IPS DF 6.9 (cell line): ENCODE data around the gene SOX18.

Experiments
- DNase-seq: peaks from one replicate; pipeline ENCODE4 v3.0.0-alpha.2; 2013; ENCODE audit warnings: low read depth, low spot score
- H3K27ac ChIP-seq: one replicate; pipeline ENCODE4 v1.5.1; 2013; ENCODE audit warnings: low read length, control low read depth
- H3K27me3 ChIP-seq: 2 replicates; pipeline ENCODE4 v1.6.1; 2013; ENCODE audit warnings: mild to moderate bottlenecking, low read length; ENCODE audit not compliant: control insufficient read depth, insufficient read depth
- H3K36me3 ChIP-seq: 2 replicates; pipeline ENCODE4 v1.6.1; 2013; ENCODE audit warnings: low read length; ENCODE audit not compliant: control insufficient read depth, insufficient read depth
- H3K4me1 ChIP-seq: 2 replicates; pipeline ENCODE4 v1.6.1; 2013; ENCODE audit warnings: low read length; ENCODE audit not compliant: control insufficient read depth, insufficient read depth
- H3K4me3 ChIP-seq: 2 replicates; pipeline ENCODE4 v1.5.1; 2013; ENCODE audit warnings: mild to moderate bottlenecking, low read length
- H3K9me3 ChIP-seq: 2 replicates; pipeline ENCODE4 v1.6.1; 2013; ENCODE audit warnings: low read length, inconsistent platforms; ENCODE audit not compliant: control insufficient read depth, insufficient read depth
- WGBS: extraction: QIAGEN DNeasy Blood & Tissue Kit; methylation state at CpG from one replicate; pipeline ENCODE4 v1.1.7; 2013; ENCODE audit warnings: mixed read lengths, missing lambda C conversion rate; ENCODE audit not compliant: insufficient read length, insufficient coverage; 5-methylcytosine and 5-hydroxymethylcytosine counted together

SOX18 gene

GRCh38 chr20:64080813-64081623 lies 31.6 kb upstream of the SOX18 start:
- H3K27ac ChIP-seq, result no peak overlapping the region
- no CpG with 5 or more reads among the region's 17 CpGs for WGBS
- H3K27me3 ChIP-seq, result peaks cover 10% of the 10 kb centered on the region; the same call in 1 of the 2 replicates
- no peaks in the 10 kb centered on the region for H3K36me3 ChIP-seq
- peaks cover 5% of the 10 kb centered on the region; the same call in 1 of the 2 replicates for H3K4me1 ChIP-seq
- H3K4me3 ChIP-seq, result no peak overlapping the region
- no peak for DNase-seq
- H3K9me3 ChIP-seq, result no peaks in the 10 kb centered on the region

GRCh38 chr20:64080013-64080812 lies 30.8 kb upstream of the SOX18 start, which contains the start of gene OPRL1:
TSS of gene OPRL1 (plus strand) at chr20:64080082. CDS start at chr20:64092721, 12,639 bp downstream.
- no CpG with 5 or more reads among the region's 62 CpGs for WGBS
- peaks cover 5% of the 10 kb centered on the region; the same call in 1 of the 2 replicates for H3K4me1 ChIP-seq

GRCh38 chr20:64079273-64080012 lies 30.0 kb upstream of the SOX18 start, which contains the start of gene RGS19:
TSS of gene RGS19 (minus strand) at chr20:64079518. CDS start at chr20:64076886, 2,632 bp downstream.
- Histone ChIP-seq H3K4me3 (peak within 1 kb of the TSS; percentile 40; the same call in 1 of the 2 replicates), H3K36me3 (no peaks in the 10 kb centered on the region), H3K27ac (no peak within 1 kb of the TSS), H3K9me3 (no peaks in the 10 kb centered on the region), H3K27me3 (peaks cover 5% of the 10 kb centered on the region; the same call in 1 of the 2 replicates), H3K4me1 (peaks cover 4% of the 10 kb centered on the region; the same call in 1 of the 2 replicates)
- WGBS, result no CpG with 5 or more reads among the region's 73 CpGs
- DNase-seq, result no peak

More at GRCh38 chr20:64080013-64080812, 30.8 kb upstream of the SOX18 start, which contains the start of gene OPRL1:
- no peaks in the 10 kb centered on the region for H3K36me3 ChIP-seq
- DNase-seq, result no peak
- peaks cover 10% of the 10 kb centered on the region; the same call in 1 of the 2 replicates for H3K27me3 ChIP-seq
- H3K9me3 ChIP-seq, result no peaks in the 10 kb centered on the region
- H3K4me3 ChIP-seq, result peak within 1 kb of the TSS; percentile 40; the same call in 1 of the 2 replicates
- no peak within 1 kb of the TSS for H3K27ac ChIP-seq

GRCh38 chr20:64078934-64079272 lies 29.5 kb upstream of the SOX18 start:
- Histone ChIP-seq H3K9me3 (no peaks in the 10 kb centered on the region), H3K36me3 (no peaks in the 10 kb centered on the region), H3K4me3 (peak overlapping the region; percentile 40; the same call in 1 of the 2 replicates), H3K27ac (no peak overlapping the region), H3K27me3 (peaks cover 2% of the 10 kb centered on the region; the same call in 1 of the 2 replicates), H3K4me1 (peaks cover 4% of the 10 kb centered on the region; the same call in 1 of the 2 replicates)
- no CpG with 5 or more reads among the region's 4 CpGs for WGBS
- no peak for DNase-seq

- Histone ChIP-seq H3K27ac (no peak overlapping the region), H3K4me1 (peaks cover 4% of the 10 kb centered on the region; the same call in 1 of the 2 replicates), H3K36me3 (no peaks in the 10 kb centered on the region), H3K4me3 (no peak overlapping the region), H3K9me3 (no peaks in the 10 kb centered on the region), H3K27me3 (peaks cover under 1% of the 10 kb centered on the region; the same call in 1 of the 2 replicates)
- no peak for DNase-seq
- no CpG with 5 or more reads among the region's 15 CpGs for WGBS
These were observed 28.6 kb upstream of the SOX18 start for GRCh38 chr20:64077876-64078551.

GRCh38 chr20:64077541-64077875 lies 28.1 kb upstream of the SOX18 start:
- Histone ChIP-seq H3K27ac (no peak overlapping the region), H3K36me3 (no peaks in the 10 kb centered on the region), H3K4me1 (peaks cover 4% of the 10 kb centered on the region; the same call in 1 of the 2 replicates), H3K4me3 (no peak overlapping the region), H3K27me3 (no peaks in the 10 kb centered on the region; the same call in 1 of the 2 replicates), H3K9me3 (no peaks in the 10 kb centered on the region)
- no CpG with 5 or more reads among the region's 7 CpGs for WGBS
- DNase-seq, result no peak

- Histone ChIP-seq H3K4me3 (no peak overlapping the region), H3K9me3 (no peaks in the 10 kb centered on the region), H3K27me3 (no peaks in the 10 kb centered on the region; the same call in 1 of the 2 replicates), H3K4me1 (peaks cover 4% of the 10 kb centered on the region; the same call in 1 of the 2 replicates), H3K27ac (no peak overlapping the region), H3K36me3 (no peaks in the 10 kb centered on the region)
- no CpG with 5 or more reads among the region's 8 CpGs for WGBS
- DNase-seq, result no peak
These were observed 27.7 kb upstream of the SOX18 start for GRCh38 chr20:64077094-64077493.

GRCh38 chr20:64076061-64076997 lies 26.9 kb upstream of the SOX18 start:
- DNase-seq, result no peak
- Histone ChIP-seq H3K27me3 (no peaks in the 10 kb centered on the region), H3K4me3 (no peak overlapping the region), H3K27ac (no peak overlapping the region), H3K36me3 (no peaks in the 10 kb centered on the region), H3K4me1 (peaks cover 4% of the 10 kb centered on the region; the same call in 1 of the 2 replicates), H3K9me3 (no peaks in the 10 kb centered on the region)
- WGBS, result no CpG with 5 or more reads among the region's 22 CpGs

- Histone ChIP-seq H3K4me3 (no peak overlapping the region), H3K36me3 (no peaks in the 10 kb centered on the region), H3K4me1 (peaks cover 4% of the 10 kb centered on the region; the same call in 1 of the 2 replicates), H3K27me3 (no peaks in the 10 kb centered on the region), H3K9me3 (no peaks in the 10 kb centered on the region), H3K27ac (no peak overlapping the region)
- WGBS, result no CpG with 5 or more reads among the region's 12 CpGs
- DNase-seq, result no peak
These were observed 26.1 kb upstream of the SOX18 start for GRCh38 chr20:64075556-64075955.
